GM12878 (cell line): ENCODE measurements around the gene NUP93. TPM values are rescaled to one million over a fixed set of nuclear protein-coding genes. Genes with fewer than 3 reads are reported as not detected.

Source experiments
- ATF7 ChIP-seq: fragments of 450-650 bp; IDR thresholded peaks from 2 replicates; pipeline ENCODE4 v1.6.1; 2016; ENCODE audit warnings: low read depth, mild to moderate bottlenecking
- BHLHE40 ChIP-seq, 2 experiments: fragments of 450-650 bp in 1 of 2; IDR thresholded peaks; 2 replicates each; pipeline ENCODE4 v1.6.1; 2011 to 2017; ENCODE audit warnings: low read depth in 2 of 2, borderline replicate concordance in 1 of 2, improper control_type of control experiment in 1 of 2, low read length in 1 of 2, mild to moderate bottlenecking in 1 of 2
- CREM ChIP-seq: IDR thresholded peaks from 2 replicates; pipeline ENCODE4 v1.6.1; 2014; ENCODE audit warnings: antibody characterized with exemption, low read depth
- FOXM1 ChIP-seq: IDR thresholded peaks from 2 replicates; pipeline ENCODE4 v1.6.1; 2012; ENCODE audit warnings: low read depth, mild to moderate bottlenecking, inconsistent platforms, low read length, moderate library complexity
- HCFC1 ChIP-seq: fragments of 150-350 bp; IDR thresholded peaks from 2 replicates; pipeline ENCODE4 v1.6.1; 2014; ENCODE audit warnings: low read length
- IKZF1 ChIP-seq: fragments of 450-650 bp; conservative IDR thresholded peaks from 2 replicates; pipeline ENCODE4 v1.6.1; 2017; ENCODE audit warnings: antibody characterized with exemption, mild to moderate bottlenecking
- IRF4 ChIP-seq: IDR thresholded peaks from 2 replicates; pipeline ENCODE4 v1.6.1; 2011; ENCODE audit warnings: low read depth, low read length
- JUNB ChIP-seq: IDR thresholded peaks from 2 replicates; pipeline ENCODE4 v1.6.1; 2016; ENCODE audit warnings: antibody characterized with exemption, mild to moderate bottlenecking
- LARP7 ChIP-seq: fragments of 450-650 bp; IDR thresholded peaks from 2 replicates; pipeline ENCODE4 v1.6.1; 2017; ENCODE audit warnings: mild to moderate bottlenecking
- MXI1 ChIP-seq: fragments of 150-350 bp; IDR thresholded peaks from 2 replicates; pipeline ENCODE4 v1.6.1; 2011; ENCODE audit warnings: low read depth, mild to moderate bottlenecking, inconsistent platforms, low read length, improper control_type of control experiment
- NRF1 ChIP-seq: conservative IDR thresholded peaks from 2 replicates; pipeline ENCODE4 v1.6.1; 2011; ENCODE audit warnings: mild to moderate bottlenecking, low read depth, low read length, improper control_type of control experiment
- PML ChIP-seq: IDR thresholded peaks from 2 replicates; pipeline ENCODE4 v1.6.1; 2012; ENCODE audit warnings: low read length, inconsistent platforms
- POLR2AphosphoS5 ChIP-seq: IDR thresholded peaks from 2 replicates; pipeline ENCODE4 v1.6.1; 2011; ENCODE audit warnings: mild to moderate bottlenecking, low read length, inconsistent platforms
- RAD21 ChIP-seq: IDR thresholded peaks from 2 replicates; pipeline ENCODE4 v1.6.1; 2011; ENCODE audit warnings: mild to moderate bottlenecking, low read depth, low read length, moderate library complexity; ENCODE audit not compliant: insufficient read depth
- RB1 ChIP-seq: fragments of 450-650 bp; formaldehyde crosslinking; IDR thresholded peaks from 2 replicates; pipeline ENCODE4 v1.6.1; 2017; ENCODE audit warnings: mild to moderate bottlenecking, borderline replicate concordance
- STAT1 ChIP-seq: fragments of 450-650 bp; conservative IDR thresholded peaks from 2 replicates; pipeline ENCODE4 v1.6.1; 2014; ENCODE audit warnings: antibody characterized with exemption, mild to moderate bottlenecking
- SUPT20H ChIP-seq: IDR thresholded peaks from 2 replicates; pipeline ENCODE4 v1.6.1; 2011; ENCODE audit warnings: low read depth, mild to moderate bottlenecking, low read length, moderate library complexity, borderline replicate concordance; ENCODE audit not compliant: control insufficient read depth
- TBL1XR1 ChIP-seq: IDR thresholded peaks from 2 replicates; pipeline ENCODE4 v1.6.1; 2012; ENCODE audit warnings: low read depth, low read length, improper control_type of control experiment
- ZNF217 ChIP-seq: fragments of 450-650 bp; IDR thresholded peaks from 2 replicates; pipeline ENCODE4 v1.6.1; 2017; ENCODE audit warnings: antibody characterized with exemption, mild to moderate bottlenecking
- polyA plus RNA-seq, 11 experiments: library from polyadenylated mRNA; depleted of rRNA in 4 of 11; unstranded in 6 of 11; stranded (reverse) in 5 of 11; fragments of >200 nt; fragmentation: Nextera tagmentation in 4 of 11; fragmentation: Illumina TruSeq in 1 of 11; extraction: Ambion mirVana in 4 of 11; extraction: Trizol in 1 of 11; gene quantifications; 1 replicate in 1 of 11; 2 replicates in 10 of 11; pipeline versions ENCODE4 v1.2.1 to v1.2.3, GENCODE V29; 2011 to 2016; ENCODE audit warnings: inconsistent platforms in 2 of 11, missing spikeins in 2 of 11, low read depth in 1 of 11
- total RNA-seq, 4 experiments: library from RNA; depleted of rRNA in 3 of 4; stranded (reverse); fragments of >200 nt in 3 of 4; fragmentation: Illumina TruSeq in 1 of 4; extraction: Trizol in 1 of 4; gene quantifications; 2 replicates each; pipeline versions ENCODE4 v1.2.1 to v1.2.3, GENCODE V29; 2013 to 2021
- TF ChIP-seq, protein P1 (sequence below): IDR thresholded peaks from 2 replicates; pipeline ENCODE4 v1.6.1; 2011; ENCODE audit warnings: mild to moderate bottlenecking, low read depth, low read length, moderate library complexity; ENCODE audit not compliant: insufficient replicate concordance
- TF ChIP-seq, protein P2 (sequence below): fragments of 450-650 bp; IDR thresholded peaks from 2 replicates; pipeline ENCODE4 v1.6.1; 2017; ENCODE audit warnings: mild to moderate bottlenecking, moderate library complexity
- TF ChIP-seq, protein P3 (sequence below): IDR thresholded peaks from 2 replicates; pipeline ENCODE4 v1.6.1; 2012; ENCODE audit warnings: low read depth, low read length, improper control_type of control experiment
- TF ChIP-seq, protein P4 (sequence below): fragments of 450-650 bp; IDR thresholded peaks from 2 replicates; pipeline ENCODE4 v1.6.1; 2017; ENCODE audit warnings: borderline replicate concordance

The NUP93 gene
- total and polyA plus RNA-seq, 10 of the 15 experiments (the other 5 are each of a cell fraction or from before 2014, with no cell fraction given), result 82.2 to 175 (median 101) TPM

DNA sequence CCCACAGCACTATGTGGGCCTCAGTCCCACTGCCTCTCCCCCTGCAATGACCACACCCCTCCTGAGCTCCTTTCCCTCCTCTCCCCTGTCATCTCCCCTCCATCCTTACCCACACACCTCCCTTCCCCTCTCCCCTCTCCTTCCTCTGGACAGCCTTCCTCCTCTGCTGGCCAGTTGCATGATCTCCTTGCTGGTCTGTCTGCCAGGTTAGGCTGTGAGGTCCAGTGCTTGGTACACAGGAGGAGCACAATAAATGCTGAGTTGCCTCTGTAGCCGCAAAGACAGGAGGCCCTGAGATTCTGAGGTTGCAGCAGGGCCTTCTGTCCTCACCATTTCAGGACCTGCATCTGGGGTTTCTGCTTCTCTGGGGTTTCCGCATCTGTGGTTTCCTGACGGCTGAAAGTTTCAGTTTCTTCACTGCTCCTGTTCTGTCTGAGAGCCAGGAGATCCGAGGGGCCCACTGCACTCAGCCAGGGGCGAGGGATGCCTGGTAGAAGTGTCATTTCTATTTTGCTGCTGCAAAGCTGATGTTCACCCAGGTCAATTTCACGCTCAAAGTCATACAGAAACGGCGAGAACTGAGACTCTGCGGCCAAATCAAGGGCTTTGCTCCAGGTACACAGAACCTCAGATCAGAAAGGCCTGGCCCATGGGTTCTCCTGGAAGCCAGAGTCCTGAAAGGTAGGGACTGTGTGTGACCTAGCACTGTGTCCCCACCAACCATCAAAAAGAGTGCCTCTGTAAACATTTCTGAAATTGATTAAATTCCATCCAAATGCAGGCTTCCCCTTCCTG lies 130.5 kb downstream of the NUP93 start (continued):
- TF ChIP-seq JUNB (peak; percentile 46), MXI1 (no peak), IKZF1 (peak; percentile 92), RAD21 (no peak; the same call in 1 of the 2 replicates), FOXM1 (peak; percentile 81; the same call in 1 of the 2 replicates), STAT1 (no peak), IRF4 (peak; percentile 78; the same call in 1 of the 2 replicates), ATF7 (peak; percentile 52; the same call in 1 of the 2 replicates), ZNF217 (peak; percentile 65; the same call in 1 of the 2 replicates), SUPT20H (no peak), POLR2AphosphoS5 (no peak), LARP7 (no peak), NRF1 (no peak), CREM (peak; percentile 73; the same call in 1 of the 2 replicates), PML (0 out of 2 replicates have a peak, but pooled peaks have one; percentile 37), HCFC1 (no peak), BHLHE40 (IDR thresholded peaks at IDR 0.05; ENCODE audit: borderline replicate concordance in 1 of 2, low read depth in 2 of 2, low read length in 1 of 2) (0 out of 4 replicates have a peak, but pooled peaks of 1 of the 2 experiments have one; percentile 11), TBL1XR1 (peak; percentile 82), RB1 (peak; percentile 55; the same call in 1 of the 2 replicates)
- TF ChIP-seq, protein P1, sequence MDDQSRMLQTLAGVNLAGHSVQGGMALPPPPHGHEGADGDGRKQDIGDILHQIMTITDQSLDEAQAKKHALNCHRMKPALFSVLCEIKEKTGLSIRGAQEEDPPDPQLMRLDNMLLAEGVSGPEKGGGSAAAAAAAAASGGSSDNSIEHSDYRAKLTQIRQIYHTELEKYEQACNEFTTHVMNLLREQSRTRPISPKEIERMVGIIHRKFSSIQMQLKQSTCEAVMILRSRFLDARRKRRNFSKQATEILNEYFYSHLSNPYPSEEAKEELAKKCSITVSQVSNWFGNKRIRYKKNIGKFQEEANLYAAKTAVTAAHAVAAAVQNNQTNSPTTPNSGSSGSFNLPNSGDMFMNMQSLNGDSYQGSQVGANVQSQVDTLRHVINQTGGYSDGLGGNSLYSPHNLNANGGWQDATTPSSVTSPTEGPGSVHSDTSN, result peak; percentile 8
- TF ChIP-seq, protein P2, sequence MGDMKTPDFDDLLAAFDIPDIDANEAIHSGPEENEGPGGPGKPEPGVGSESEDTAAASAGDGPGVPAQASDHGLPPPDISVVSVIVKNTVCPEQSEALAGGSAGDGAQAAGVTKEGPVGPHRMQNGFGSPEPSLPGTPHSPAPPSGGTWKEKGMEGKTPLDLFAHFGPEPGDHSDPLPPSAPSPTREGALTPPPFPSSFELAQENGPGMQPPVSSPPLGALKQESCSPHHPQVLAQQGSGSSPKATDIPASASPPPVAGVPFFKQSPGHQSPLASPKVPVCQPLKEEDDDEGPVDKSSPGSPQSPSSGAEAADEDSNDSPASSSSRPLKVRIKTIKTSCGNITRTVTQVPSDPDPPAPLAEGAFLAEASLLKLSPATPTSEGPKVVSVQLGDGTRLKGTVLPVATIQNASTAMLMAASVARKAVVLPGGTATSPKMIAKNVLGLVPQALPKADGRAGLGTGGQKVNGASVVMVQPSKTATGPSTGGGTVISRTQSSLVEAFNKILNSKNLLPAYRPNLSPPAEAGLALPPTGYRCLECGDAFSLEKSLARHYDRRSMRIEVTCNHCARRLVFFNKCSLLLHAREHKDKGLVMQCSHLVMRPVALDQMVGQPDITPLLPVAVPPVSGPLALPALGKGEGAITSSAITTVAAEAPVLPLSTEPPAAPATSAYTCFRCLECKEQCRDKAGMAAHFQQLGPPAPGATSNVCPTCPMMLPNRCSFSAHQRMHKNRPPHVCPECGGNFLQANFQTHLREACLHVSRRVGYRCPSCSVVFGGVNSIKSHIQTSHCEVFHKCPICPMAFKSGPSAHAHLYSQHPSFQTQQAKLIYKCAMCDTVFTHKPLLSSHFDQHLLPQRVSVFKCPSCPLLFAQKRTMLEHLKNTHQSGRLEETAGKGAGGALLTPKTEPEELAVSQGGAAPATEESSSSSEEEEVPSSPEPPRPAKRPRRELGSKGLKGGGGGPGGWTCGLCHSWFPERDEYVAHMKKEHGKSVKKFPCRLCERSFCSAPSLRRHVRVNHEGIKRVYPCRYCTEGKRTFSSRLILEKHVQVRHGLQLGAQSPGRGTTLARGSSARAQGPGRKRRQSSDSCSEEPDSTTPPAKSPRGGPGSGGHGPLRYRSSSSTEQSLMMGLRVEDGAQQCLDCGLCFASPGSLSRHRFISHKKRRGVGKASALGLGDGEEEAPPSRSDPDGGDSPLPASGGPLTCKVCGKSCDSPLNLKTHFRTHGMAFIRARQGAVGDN, result peak; percentile 53
- TF ChIP-seq, protein P3, sequence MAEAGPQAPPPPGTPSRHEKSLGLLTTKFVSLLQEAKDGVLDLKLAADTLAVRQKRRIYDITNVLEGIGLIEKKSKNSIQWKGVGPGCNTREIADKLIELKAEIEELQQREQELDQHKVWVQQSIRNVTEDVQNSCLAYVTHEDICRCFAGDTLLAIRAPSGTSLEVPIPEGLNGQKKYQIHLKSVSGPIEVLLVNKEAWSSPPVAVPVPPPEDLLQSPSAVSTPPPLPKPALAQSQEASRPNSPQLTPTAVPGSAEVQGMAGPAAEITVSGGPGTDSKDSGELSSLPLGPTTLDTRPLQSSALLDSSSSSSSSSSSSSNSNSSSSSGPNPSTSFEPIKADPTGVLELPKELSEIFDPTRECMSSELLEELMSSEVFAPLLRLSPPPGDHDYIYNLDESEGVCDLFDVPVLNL, result no peak
- TF ChIP-seq, protein P4, sequence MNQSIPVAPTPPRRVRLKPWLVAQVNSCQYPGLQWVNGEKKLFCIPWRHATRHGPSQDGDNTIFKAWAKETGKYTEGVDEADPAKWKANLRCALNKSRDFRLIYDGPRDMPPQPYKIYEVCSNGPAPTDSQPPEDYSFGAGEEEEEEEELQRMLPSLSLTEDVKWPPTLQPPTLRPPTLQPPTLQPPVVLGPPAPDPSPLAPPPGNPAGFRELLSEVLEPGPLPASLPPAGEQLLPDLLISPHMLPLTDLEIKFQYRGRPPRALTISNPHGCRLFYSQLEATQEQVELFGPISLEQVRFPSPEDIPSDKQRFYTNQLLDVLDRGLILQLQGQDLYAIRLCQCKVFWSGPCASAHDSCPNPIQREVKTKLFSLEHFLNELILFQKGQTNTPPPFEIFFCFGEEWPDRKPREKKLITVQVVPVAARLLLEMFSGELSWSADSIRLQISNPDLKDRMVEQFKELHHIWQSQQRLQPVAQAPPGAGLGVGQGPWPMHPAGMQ, result peak; percentile 30; the same call in 1 of the 2 replicates
